NT2/D1 (cell line): ENCODE measurements around the gene APOBEC3A.

ENCODE experiments used
- SUZ12 ChIP-seq: IDR thresholded peaks from 2 replicates; pipeline ENCODE4 v1.6.1; 2011; ENCODE audit not compliant: insufficient read length, insufficient read depth; ENCODE audit errors: extremely low read depth
- ZNF274 ChIP-seq: IDR thresholded peaks from 2 replicates; pipeline ENCODE4 v1.6.1; 2011; ENCODE audit warnings: mild to moderate bottlenecking, low read depth, low read length

- TF ChIP-seq ZNF274 = no peak
- TF ChIP-seq SUZ12 = no peak
These were observed 29.9 kb downstream of the APOBEC3A start for GRCh38 chr22:38987171-38987895.
